Left ventricle myocardium superior (tissue), 1 donor: ENCODE results near the gene GJA4. TPM values are rescaled to one million over a fixed set of nuclear protein-coding genes. Genes with fewer than 3 reads are reported as not detected.

Source experiments
- ATAC-seq: fragments of 200-7000 bp; cut with Tn5 transposase; one replicate; pipeline ENCODE4 v1.9.1; 2020; ENCODE audit warnings: mild to moderate bottlenecking, moderate library complexity
- DNase-seq: peaks from one replicate; pipeline ENCODE4 v3.0.0-alpha.2; 2020
- intact Hi-C: fragments of 100-400 bp; cut with micrococcal nuclease; formaldehyde crosslinking; loops from one replicate; pipeline ENCODE4 v1.11.0; 2022
- long read RNA-seq: library from polyadenylated mRNA; unstranded; transcript quantifications from one replicate; pipeline ENCODE4 v2.0.0, GENCODE V29; 2021
- total RNA-seq: library from RNA; stranded (reverse); fragmentation: NEBNext Ultra II Directional; extraction: Animal tissue kit (Norgen Biotek cat#: 25700); gene quantifications from one replicate; pipeline ENCODE4 v1.2.1, GENCODE V29; 2021
- donor health status: DM: no; HTN: yes; CAD: no; lungs with severe emphysema.

The GJA4 gene
- total RNA-seq, result 19.1 TPM
- long read RNA-seq, partial matches to known transcripts, result 3 of 7 reads
- long read RNA-seq, other reads (novel, unspliced or antisense), result 1 of 7 reads

- DNase-seq (peak; percentile 56), ATAC-seq (peak; percentile 59)
- intact Hi-C loops, result no loop called here
Observed at GRCh38 chr1:34792868-34793727, at the start of gene GJA4. Gene GJA4 (plus strand): TSS chr1:34792999. CDS start chr1:34794214, 1,215 bp downstream.

GRCh38 chr1:34743775-34744174, 49.0 kb upstream of the GJA4 start:
- intact Hi-C loops, result no loop called here
- ATAC-seq (no peak), DNase-seq (no peak)

GRCh38 chr1:34744851-34745250, 47.9 kb upstream of the GJA4 start:
- DNase-seq (no peak), ATAC-seq (no peak)
- intact Hi-C loops, result loop anchor here (5.0 kb wide), 1 partner anchor 633 kb away; no protein-coding TSS in a partner anchor

GRCh38 chr1:34745666-34746065, 47.1 kb upstream of the GJA4 start:
- intact Hi-C loops, result loop anchor here (5.0 kb wide), 1 partner anchor 633 kb away; no protein-coding TSS in a partner anchor
- DNase-seq (no peak), ATAC-seq (no peak)

GRCh38 chr1:34746101-34746500, 46.7 kb upstream of the GJA4 start:
- no peak for DNase-seq
- intact Hi-C loops, result loop anchor here (5.0 kb wide), 1 partner anchor 634 kb away; no protein-coding TSS in a partner anchor
- ATAC-seq, result no peak

- no peak for ATAC-seq
- intact Hi-C loops, result loop anchor here (5.0 kb wide), 1 partner anchor 635 kb away; no protein-coding TSS in a partner anchor
- no peak for DNase-seq
Observed at GRCh38 chr1:34746785-34747637, 45.8 kb upstream of the GJA4 start.

GRCh38 chr1:34747638-34747941, 45.2 kb upstream of the GJA4 start:
- DNase-seq (no peak), ATAC-seq (no peak)
- intact Hi-C loops, result loop anchor here (5.0 kb wide), 1 partner anchor 635 kb away; no protein-coding TSS in a partner anchor

GRCh38 chr1:34749992-34750391, 42.8 kb upstream of the GJA4 start:
- intact Hi-C loops, result loop anchor here (5.0 kb wide), 1 partner anchor 638 kb away; no protein-coding TSS in a partner anchor
- no peak for ATAC-seq

GRCh38 chr1:34750610-34751009, 42.2 kb upstream of the GJA4 start:
- DNase-seq (no peak), ATAC-seq (no peak)
- intact Hi-C loops, result no loop called here

More at GRCh38 chr1:34749992-34750391, 42.8 kb upstream of the GJA4 start:
- DNase-seq, result no peak

- DNase-seq (no peak), ATAC-seq (no peak)
- intact Hi-C loops, result no loop called here
Observed at GRCh38 chr1:34753163-34753562, 39.6 kb upstream of the GJA4 start.

- DNase-seq, result no peak
- ATAC-seq, result no peak
- intact Hi-C loops, result no loop called here
Observed at GRCh38 chr1:34754964-34755637, 37.7 kb upstream of the GJA4 start, which contains the start of gene GJB5. Gene GJB5 (plus strand): TSS chr1:34755047. CDS start chr1:34757331, 2,284 bp downstream.

GRCh38 chr1:34755961-34756360, 36.8 kb upstream of the GJA4 start:
- intact Hi-C loops, result no loop called here
- no peak for ATAC-seq
- DNase-seq, result no peak

- intact Hi-C loops, result no loop called here
- no peak for ATAC-seq
Observed at GRCh38 chr1:34757386-34757785, 35.4 kb upstream of the GJA4 start.

GRCh38 chr1:34758751-34759150, 34.0 kb upstream of the GJA4 start:
- intact Hi-C loops, result no loop called here
- ATAC-seq (no peak), DNase-seq (no peak)

More at GRCh38 chr1:34757386-34757785, 35.4 kb upstream of the GJA4 start:
- no peak for DNase-seq

- no peak for ATAC-seq
- intact Hi-C loops, result no loop called here
- DNase-seq, result no peak
Observed at GRCh38 chr1:34759503-34760357, 33.1 kb upstream of the GJA4 start, which contains the start of gene GJB4. Gene GJB4 (plus strand): TSS chr1:34759740. CDS start chr1:34761255, 1,515 bp downstream.

- ATAC-seq (no peak), DNase-seq (no peak)
- intact Hi-C loops, result no loop called here
Observed at GRCh38 chr1:34761176-34761761, 31.5 kb upstream of the GJA4 start.

- no peak for ATAC-seq
- intact Hi-C loops, result no loop called here
- DNase-seq, result no peak
Observed at GRCh38 chr1:34761776-34762307, 31.0 kb upstream of the GJA4 start.
